GM21526 (cell line): Measurements from ENCODE around the gene ZNF609.
A peak's percentile ranks its signal among the peaks of the same experiment; 100 is the strongest.

Experiments used
- ATAC-seq: cut with Tn5 transposase; IDR thresholded peaks from one replicate; pipeline ENCODE4 v1.9.1; 2021; ENCODE audit warnings: moderate library complexity; ENCODE audit not compliant: unreplicated experiment, low FRiP score

Gene ZNF609

DNA sequence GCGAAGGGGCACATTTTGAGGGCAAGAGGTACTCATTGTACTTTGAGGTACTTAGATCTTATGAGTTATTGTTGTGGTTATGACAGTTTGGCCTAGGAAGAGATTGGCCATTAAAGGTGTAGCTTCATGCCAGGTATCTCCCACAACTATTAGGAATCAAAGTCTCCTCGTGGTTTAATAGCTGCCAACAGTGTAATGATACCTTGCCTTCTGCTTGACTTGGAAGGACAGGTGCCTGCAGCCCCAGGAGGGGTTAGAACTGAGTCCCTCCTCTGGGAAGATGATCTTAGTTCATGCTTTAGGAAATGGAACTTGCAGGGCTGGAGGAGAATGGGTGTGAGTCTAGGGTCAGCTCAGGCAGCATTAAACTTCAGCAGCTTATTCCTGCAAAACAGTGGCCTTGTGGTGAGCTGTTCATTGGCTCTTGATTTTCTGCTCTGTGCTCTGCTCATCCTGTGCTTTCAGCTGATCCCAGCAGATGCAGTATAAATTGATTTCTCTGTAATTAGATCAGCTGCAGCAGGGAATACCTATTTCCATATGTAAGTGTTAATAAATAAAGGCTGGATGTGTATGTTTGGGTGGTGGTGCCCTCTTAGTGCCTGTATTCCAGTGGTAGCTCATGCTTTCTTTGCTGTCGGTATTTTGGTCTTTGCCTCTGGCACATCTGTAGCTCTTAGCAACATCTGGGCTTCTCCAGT lies 40.5 kb downstream of the ZNF609 start:
- no peak for ATAC-seq

DNA sequence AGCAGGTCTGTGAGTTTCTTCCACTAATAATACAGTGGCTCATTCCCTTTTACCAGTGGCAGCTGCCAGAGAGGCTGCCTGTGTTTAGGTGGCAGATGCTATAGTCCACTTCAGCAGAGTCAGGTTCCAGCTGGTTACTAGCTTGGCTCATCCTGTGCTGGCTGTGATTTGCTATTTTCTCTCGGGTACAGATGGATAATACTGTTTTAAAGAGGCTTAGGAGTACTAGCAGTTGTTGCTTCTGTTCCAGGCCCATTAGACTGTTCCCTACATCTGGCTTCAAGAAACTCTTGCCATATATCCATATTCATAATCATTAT lies 41.0 kb downstream of the ZNF609 start:
- no peak for ATAC-seq

DNA sequence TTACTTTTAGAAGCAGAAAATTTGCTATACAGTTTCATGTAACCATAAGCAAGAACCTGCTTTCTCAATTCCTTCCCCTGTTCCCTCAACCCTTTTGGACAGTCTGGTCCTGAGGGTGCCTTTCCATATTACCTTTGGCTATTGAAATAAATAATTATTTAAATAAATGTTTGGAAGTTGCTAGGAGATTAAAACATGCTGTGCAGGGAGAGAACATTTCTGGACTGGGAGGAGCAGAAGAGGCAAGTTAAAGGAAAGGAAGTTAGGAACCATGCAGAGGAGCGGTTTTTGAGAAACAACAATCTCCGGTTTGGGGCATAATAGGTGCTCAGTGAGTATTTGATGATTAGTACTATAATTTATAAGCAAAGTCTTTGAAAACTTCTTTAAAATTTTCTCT lies 41.8 kb downstream of the ZNF609 start:
- ATAC-seq: no peak

DNA sequence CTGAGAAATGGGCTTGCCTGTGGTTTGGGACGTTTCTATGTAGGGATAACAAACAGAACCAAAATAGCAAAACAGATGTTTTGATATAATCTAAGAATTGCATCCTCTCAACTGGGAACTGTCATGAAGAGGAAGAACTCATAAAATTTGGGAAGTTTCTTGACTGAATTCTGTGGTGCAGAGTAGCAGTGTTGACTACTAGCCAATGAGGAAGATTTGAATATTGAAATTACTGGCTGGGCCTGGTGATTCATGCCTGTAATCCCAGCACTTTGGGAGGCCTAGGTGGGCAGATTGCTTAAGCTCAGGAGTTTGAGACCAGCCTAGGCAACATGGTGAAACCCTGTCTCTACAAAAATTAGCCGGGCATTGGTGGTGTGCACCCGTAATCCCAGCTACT lies 42.2 kb downstream of the ZNF609 start:
- no peak for ATAC-seq

DNA sequence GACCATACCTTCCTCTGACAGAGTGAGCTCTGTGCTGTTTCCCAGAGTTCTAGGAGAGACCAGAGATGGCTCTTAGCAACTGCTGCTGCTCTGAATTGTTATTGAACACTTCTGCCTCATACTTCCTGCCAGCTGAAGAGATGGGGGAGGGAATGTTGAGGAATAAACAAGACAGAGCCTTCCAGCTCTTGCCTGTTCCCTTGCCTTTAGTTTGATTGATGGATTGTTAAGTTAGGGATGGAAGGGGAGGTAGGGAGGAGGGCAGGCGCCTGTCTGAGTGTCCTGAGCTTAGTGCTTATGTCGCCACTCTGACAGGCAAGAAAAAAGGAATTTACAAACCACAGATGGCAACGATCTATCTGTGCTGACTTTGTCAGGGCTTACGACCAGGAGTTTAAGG lies 42.8 kb downstream of the ZNF609 start:
- no peak for ATAC-seq

DNA sequence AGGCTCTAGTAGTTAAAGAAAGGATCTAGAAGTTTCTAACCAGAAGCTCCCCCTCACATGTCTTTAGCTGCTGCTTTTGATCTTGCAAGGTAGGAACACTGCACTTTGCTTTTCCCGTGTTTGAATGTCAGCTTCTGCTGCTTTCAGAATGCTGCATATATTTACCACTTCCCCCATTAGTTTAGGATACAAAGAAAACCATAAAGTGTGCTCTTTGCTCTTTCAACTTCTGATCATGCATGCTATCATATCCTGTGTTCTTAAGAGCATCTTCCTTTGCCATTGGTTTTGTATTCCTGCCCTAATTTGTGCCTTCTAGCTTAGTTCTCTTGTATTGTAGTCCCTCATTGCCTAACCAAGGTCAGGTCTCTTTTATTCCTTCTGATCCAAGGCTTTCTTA lies 43.3 kb downstream of the ZNF609 start:
- no peak for ATAC-seq

DNA sequence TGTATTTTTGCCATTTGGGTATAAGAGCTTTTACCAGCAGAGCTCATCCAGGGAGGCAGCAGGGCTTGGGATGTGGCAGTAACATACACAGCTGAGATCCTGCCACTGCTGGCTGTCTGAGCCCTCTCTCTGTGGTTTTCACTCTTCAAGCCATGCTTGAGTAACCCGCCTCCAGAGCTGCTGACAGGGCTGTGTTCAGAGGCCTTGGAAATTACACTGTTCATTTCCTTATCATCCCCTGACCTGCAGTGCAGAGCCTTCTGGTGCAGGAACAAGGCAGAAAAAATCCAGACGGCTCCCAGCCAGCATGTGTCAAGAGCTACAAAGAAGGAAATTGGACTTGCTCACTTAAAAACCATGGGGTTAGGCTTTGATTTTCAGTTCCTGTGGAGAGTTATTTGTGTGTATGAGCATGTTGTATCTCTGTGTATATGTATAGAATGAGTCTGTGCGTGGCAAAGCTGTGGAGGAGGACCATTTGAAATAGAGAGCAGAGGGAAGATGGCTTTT lies 47.0 kb downstream of the ZNF609 start:
- ATAC-seq: peak; percentile 75

DNA sequence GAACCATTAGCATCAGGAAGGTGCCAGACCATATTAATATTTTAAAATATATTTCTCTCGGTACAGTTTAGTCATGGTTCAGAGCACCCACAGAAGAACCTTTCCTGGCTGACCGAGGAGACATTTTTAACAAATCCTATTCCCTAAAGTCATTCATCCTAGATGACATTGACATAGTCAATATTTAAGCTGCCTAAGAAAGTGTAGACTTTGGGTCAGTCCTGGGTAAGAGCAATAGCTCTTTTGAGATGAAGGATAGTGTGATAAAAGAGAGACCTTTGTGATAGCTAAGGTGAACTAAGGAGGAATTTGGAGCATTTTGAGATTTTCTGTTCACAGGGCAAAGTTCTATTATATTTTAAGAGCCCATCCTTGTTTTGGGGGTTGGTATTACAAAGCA lies 47.5 kb downstream of the ZNF609 start:
- no peak for ATAC-seq

DNA sequence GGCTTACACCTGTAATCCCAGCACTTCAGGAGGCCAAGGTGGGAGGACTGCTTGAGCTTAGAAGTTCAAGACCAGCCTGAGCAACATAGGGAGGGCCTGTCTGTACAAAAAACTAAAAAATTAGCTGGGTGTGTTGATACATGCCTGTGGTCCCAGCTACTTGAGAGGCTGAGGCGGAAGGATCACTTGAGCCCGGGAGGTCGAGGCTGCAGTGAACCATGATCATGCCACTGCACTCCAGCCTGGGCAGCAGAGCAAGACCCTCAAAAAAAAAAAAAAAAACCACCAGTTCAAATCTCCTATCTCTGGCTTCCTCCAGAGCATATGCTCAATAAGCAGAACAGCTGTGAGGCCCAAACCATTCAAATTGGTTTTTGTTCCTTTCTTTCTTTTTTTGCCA lies 53.4 kb downstream of the ZNF609 start:
- no peak for ATAC-seq

DNA sequence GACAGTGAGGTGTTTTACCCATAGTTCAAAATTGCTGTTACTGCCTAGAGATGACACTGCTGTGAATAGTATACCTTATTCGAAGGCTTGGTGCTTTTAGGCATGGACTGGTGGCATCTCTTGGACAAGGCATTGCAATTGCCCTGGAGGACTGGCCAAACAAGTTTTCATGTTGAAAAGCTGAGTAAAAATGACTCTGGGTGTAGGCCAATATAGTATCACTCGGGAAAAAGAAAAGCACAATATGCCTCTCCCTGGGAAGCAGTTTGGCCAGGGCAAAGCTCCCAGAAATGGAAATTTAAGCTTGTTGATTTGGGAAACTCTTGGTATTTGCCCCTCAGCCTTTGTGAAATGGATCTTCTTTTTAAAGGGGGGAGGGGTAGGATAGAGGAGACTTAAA lies 54.8 kb downstream of the ZNF609 start:
- ATAC-seq: no peak

DNA sequence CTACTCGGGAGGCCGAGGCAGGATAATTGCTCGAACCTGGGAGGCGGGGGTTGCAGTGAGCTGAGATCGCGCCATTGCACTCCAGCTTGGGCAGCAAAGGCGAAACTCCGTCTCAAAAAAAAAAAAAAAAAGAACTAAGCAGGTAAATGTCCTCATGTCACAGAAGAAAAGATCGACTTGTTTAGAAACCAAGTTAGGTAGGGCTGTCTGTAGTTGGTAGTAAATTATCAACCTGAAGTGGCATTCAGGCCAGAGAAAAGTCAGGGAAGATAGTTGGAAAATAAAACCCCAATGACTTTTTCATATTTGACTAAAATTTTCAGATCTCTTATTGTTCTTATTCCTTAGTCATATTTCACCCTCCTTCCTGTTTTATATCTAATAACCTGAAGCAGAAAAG lies 55.4 kb downstream of the ZNF609 start:
- no peak for ATAC-seq

DNA sequence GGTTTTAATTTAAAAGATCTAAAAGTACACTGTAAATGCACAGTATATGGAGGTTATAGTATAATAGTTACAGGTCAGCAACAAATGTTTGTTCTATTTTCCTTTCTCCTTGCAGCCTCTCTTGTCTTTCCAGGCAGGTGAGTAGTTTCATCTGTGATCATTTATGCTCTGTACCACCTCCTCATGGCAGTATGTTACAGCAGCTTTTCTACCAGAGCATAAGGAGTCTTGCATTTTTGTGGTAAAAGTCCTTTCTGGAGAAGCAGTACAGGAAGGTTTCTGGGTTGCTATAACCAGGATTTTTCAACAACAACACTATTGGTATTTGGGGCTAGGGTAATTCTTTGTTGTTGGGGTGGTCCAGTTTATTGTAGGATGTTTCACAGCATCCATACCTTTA lies 59.5 kb downstream of the ZNF609 start:
- no peak for ATAC-seq

DNA sequence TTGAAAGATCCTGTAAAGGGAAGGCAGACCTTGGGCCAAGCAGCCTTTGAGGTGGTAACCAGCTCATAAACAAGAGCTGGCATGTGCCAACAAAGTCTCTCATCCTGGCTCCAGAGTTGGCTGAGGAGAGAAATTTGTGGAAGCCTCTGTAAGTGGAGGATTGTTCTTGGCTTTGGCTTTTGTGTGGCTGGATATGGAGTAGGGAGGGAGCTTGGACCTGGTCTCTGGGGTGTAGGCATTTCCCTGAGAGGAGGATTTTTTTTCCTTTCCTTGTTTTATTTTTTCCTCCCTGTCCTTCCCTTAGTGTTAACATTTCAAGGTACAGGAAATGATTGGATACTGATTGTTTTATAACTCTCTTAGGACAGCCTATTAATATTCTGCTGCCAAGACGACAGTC lies 60.8 kb downstream of the ZNF609 start:
- no peak for ATAC-seq

DNA sequence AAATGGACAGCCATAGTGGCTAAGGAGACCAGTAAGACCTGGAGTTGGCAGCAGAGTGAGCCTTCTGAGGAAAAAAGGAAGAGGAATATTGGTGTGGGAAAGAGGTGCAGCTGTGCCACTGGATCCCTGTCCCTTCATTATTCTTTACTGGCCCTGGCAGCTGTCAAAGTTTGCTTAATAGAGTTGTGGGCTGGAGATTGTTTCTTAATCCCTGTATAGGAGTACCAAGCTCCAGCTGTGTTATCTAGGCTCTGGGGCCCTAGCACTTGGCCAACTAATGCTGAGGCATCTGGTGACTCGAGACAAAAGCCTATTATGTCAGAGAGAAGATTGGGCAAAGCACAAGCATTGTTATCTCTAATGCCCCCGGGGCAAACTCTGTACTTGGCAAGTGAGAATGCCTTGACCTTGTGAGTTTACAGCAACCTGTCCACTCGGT lies 61.4 kb downstream of the ZNF609 start:
- no peak for ATAC-seq

DNA sequence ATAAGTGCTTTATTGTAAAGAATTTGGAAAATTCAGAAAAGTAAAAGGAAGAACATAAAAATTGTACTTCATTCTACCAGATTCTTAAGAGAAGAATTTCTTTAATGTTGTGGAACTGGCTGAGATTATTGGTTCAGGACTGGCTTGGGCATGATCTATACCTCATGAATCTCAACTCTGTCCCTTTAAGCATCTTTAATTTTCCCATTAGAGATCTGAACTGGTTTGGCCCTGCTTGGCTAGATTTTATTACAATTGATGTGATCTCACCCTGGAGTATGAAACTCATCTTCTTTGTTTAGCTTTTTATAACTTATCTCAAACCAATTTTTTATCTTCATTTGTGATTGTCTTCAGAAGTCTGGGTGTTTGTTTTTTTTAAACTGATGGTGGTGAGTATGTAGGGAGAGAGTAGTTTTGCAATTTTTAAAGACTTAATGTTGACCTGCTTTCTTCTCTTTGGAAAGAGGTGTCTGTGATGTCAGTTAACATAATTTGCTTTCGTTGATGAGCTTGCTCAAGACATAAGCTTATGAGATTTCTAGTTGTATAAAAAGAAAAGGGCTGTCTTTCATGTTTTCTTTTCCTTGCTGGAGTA lies 61.9 kb downstream of the ZNF609 start:
- ATAC-seq: no peak

DNA sequence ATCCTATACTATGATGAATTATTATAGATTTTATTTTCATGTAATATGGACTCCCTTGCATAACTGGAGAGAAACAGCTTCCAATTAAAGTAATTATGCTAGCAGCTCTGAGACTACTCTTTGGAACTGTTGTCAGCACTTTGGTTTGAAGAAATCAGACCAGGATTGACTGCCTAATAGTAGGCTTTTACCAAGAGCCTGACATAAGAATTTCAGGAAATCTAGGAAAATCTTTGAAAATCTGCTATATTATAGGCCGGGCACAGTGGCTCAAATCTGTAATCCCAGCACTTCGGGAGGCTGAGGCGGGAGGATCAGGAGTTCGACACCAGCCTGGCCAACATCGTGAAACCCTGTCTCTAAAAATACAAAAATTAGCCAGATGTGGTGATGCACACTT lies 62.9 kb downstream of the ZNF609 start:
- ATAC-seq: no peak

DNA sequence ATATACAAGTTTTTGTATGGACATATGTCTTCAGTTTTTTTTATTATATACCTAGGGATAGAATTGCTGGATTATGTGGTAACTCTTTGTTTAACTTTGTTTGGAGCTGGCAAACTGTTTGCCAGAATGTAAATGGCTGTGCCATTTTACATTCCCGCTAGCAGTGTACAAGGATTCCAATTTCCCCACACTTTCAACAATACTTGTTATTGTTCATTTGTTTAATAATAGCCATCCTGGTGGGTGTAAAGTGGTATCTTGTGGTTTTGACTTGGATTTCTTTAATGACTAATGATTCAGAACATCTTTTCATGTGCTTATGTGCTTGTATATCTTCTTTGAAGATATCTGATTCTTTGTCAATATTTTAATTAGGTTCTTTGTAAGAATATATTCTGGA lies 64.4 kb downstream of the ZNF609 start:
- no peak for ATAC-seq

DNA sequence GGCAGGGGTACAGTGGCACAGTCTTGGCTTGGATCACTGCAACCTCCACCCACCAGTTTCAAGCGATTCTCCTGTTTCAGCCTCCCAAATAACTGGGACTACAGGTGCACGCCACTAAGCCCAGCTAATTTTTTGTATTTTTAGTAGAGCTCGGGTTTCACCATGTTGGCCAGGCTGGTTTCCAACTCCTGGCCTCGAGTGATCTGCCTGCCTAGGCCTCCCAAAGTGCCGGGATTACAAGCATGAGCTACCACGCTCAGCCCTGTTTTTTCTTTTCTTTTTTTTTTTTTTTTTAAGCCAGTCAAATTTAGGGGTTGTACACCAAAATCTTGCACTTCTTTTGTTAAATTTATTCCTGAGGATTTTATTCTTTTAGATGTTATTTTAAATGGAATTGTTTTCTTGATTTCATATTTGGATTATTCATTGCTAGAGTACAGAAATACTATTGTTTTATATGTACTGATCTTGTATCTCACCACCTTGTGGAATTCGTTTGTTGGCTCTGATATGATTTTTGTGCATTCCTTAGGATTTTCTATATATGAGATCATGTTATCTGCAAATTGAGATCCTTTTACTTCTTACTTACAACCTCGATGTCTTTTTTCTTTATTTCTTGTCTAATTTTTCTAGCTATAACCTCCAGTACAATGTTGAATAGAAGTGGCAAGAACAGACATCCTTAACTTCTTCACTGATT lies 65.6 kb downstream of the ZNF609 start:
- no peak for ATAC-seq

DNA sequence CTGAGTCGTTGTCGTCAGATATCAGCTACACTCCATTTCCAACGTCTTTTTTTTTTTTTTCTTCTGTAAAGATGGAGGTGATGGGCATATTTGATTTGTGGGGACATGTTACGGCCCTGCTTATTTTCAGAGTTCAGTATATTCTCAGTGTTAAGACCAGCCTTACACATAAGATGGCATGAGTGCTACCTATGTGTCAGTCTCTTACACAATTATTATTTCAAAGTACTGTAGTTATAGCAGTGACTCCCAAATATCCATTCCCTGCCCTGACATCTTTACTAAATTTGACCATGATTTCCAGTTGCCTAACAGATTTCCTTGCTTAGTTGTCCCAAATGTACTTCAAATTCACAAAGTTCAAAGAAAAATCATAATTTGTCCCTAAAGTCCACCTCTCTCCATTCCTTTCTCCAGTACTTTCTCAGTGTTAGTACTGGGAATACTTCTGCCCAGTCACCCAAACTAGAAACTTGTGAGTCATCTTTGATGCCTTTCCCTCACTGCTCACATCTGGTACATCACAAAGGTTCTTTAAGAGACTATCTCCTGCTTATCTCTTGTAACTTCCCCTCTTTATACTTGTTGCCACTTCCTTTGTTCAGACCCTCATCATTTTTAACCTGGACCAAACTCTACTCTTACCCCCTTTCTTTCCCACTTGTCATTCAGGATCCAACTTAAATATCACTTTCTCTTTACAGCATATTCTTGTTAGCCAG lies 67.0 kb downstream of the ZNF609 start:
- no peak for ATAC-seq

DNA sequence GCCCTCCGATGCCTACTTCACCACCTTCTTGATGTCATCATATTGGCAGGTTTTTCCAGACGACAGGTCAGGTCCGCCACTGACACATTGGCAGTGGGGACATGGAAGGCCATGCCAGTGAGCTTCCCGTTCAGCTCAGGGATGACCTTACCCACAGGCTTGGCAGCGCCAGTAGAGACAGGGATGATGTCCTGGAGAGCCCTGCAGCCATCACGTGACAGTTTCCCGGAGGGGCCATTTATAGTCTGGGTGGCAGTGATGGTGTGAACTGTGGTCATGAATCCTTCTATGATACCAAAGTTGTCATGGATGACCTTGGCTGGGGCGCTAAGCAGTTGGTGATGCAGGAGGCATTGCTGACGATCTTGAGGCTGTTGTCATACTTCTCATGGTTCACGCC lies 68.5 kb downstream of the ZNF609 start:
- ATAC-seq: no peak

DNA sequence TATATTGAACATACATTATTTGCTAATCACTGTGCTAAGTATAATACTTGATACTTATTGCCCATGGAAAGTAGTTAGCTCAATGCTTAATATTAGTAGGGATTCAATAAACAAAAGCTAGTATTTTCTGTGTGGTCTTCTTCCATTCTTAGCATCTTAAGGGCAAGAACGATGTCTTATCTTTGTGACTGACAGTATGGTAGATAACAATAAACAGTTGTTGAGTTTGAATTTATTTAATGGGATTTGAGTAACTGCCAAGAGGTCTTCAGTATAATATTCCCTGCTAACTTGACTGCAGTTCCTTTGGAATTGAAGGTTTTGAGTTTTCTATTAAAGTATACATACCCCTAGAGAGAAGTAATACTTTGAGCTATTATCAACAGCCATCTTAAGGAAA lies 70.1 kb downstream of the ZNF609 start:
- no peak for ATAC-seq
